Measurements from ENCODE around the gene EZH2. TPM values are rescaled to one million over a fixed set of nuclear protein-coding genes. Genes with fewer than 3 reads are reported as not detected.

EZH2 gene
- total and polyA plus RNA-seq, 2 donors (not counting 1 experiment from before 2014, with no cell fraction given) = 7.1 to 10.1 TPM

DNA sequence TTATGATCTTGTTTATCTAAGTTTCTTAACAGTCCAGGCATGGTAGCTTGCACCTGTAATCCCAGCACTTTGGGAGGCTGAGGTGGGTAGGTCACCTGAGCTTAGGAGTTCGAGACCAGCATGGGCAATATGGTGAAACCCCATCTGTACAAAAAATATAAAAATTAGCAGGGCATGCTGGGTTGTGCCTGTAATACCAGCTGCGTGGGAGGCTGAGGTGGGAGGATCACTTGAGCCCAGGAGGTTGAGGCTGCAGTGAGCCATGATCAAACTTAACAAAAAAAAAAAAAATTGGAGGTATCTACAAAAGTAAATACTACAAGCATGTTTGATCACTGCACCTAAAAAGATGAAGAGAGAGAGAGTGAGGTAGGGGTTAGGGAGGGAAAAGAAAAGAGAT, 9.0 kb upstream of the EZH2 start:
- H3K4me3 ChIP-seq (replicated peaks in 1 of 4; ENCODE audit: control extremely low read depth in 1 of 4, insufficient read depth in 1 of 4, low read depth in 3 of 4, low read length in 4 of 4) = no peak overlapping the region
- H3K4me2 ChIP-seq (ENCODE audit: extremely low read depth, insufficient read depth, low read length) = no peak overlapping the region
- no peak for DNase-seq (ENCODE audit: low read depth in 2 of 2)
- H3K27me3 ChIP-seq (ENCODE audit: control insufficient read depth, insufficient read depth, low read length) = peaks cover 4% of the 10 kb centered on the region
- H3K4me1 ChIP-seq (ENCODE audit: control insufficient read depth, extremely low read depth, insufficient read depth, low read length) = no peaks in the 10 kb centered on the region
- TF ChIP-seq EZH2 (IDR thresholded peaks at IDR 0.05; ENCODE audit: low read length, missing control alignments) = no peak
- TF ChIP-seq, protein P1, sequence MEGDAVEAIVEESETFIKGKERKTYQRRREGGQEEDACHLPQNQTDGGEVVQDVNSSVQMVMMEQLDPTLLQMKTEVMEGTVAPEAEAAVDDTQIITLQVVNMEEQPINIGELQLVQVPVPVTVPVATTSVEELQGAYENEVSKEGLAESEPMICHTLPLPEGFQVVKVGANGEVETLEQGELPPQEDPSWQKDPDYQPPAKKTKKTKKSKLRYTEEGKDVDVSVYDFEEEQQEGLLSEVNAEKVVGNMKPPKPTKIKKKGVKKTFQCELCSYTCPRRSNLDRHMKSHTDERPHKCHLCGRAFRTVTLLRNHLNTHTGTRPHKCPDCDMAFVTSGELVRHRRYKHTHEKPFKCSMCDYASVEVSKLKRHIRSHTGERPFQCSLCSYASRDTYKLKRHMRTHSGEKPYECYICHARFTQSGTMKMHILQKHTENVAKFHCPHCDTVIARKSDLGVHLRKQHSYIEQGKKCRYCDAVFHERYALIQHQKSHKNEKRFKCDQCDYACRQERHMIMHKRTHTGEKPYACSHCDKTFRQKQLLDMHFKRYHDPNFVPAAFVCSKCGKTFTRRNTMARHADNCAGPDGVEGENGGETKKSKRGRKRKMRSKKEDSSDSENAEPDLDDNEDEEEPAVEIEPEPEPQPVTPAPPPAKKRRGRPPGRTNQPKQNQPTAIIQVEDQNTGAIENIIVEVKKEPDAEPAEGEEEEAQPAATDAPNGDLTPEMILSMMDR (conservative IDR thresholded peaks at IDR 0.05 in 1 of 2, IDR thresholded peaks at IDR 0.05 in 1 of 2; ENCODE audit: low read depth in 1 of 2, low read length in 2 of 2) = no peak
- no peaks in the 10 kb centered on the region for H3K79me2 ChIP-seq (ENCODE audit: control insufficient read depth, insufficient read depth, low read length)
- no peak overlapping the region for H2AFZ ChIP-seq (ENCODE audit: low read length)
- no peak overlapping the region for H3K27ac ChIP-seq (ENCODE audit: insufficient read depth, low read length)
- H3K9ac ChIP-seq (ENCODE audit: insufficient read depth, low read length) = no peak overlapping the region
- H3K9me3 ChIP-seq (ENCODE audit: control insufficient read depth, insufficient read depth, low read depth, low read length) = no peaks in the 10 kb centered on the region
- no peaks in the 10 kb centered on the region for H4K20me1 ChIP-seq (ENCODE audit: control insufficient read depth, extremely low read depth, insufficient read depth, low read length)
- no peaks in the 10 kb centered on the region for H3K36me3 ChIP-seq (ENCODE audit: control insufficient read depth, insufficient read depth, low read length)

DNA sequence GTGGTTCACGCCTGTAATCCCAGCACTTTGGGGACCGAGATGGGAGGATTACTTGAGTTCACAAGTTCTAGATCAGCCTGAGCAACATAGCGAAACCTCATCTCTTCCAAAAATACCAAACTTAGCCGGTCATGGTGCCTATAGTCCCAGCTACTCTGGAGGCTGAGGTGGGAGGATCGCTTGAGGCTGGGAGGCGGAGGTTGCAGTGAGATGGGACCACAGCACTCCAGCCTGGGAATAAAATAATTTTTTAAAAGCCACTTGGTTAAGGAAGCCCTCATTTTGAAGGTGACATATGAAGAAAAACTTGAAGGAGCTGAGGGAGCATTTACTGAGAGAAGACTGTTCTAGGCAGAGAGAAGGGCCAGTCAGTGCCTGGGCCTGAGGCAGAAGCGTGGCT, 4.2 kb upstream of the EZH2 start:
- H3K27me3 ChIP-seq (ENCODE audit: control insufficient read depth, insufficient read depth, low read length) = no peaks in the 10 kb centered on the region
- H3K4me3 ChIP-seq (replicated peaks in 1 of 4; ENCODE audit: control extremely low read depth in 1 of 4, insufficient read depth in 1 of 4, low read depth in 3 of 4, low read length in 4 of 4) = no peak overlapping the region
- no peaks in the 10 kb centered on the region for H3K9me3 ChIP-seq (ENCODE audit: control insufficient read depth, insufficient read depth, low read depth, low read length)
- H3K27ac ChIP-seq (ENCODE audit: insufficient read depth, low read length) = no peak overlapping the region
- no peaks in the 10 kb centered on the region for H4K20me1 ChIP-seq (ENCODE audit: control insufficient read depth, extremely low read depth, insufficient read depth, low read length)
- no peak for DNase-seq (ENCODE audit: low read depth in 2 of 2)
- H3K36me3 ChIP-seq (ENCODE audit: control insufficient read depth, insufficient read depth, low read length) = no peaks in the 10 kb centered on the region
- no peak overlapping the region for H3K9ac ChIP-seq (ENCODE audit: insufficient read depth, low read length)
- H3K79me2 ChIP-seq (ENCODE audit: control insufficient read depth, insufficient read depth, low read length) = peaks cover 5% of the 10 kb centered on the region
- H3K4me1 ChIP-seq (ENCODE audit: control insufficient read depth, extremely low read depth, insufficient read depth, low read length) = no peaks in the 10 kb centered on the region
- TF ChIP-seq EZH2 (IDR thresholded peaks at IDR 0.05; ENCODE audit: low read length, missing control alignments) = no peak
- TF ChIP-seq, protein P1 (conservative IDR thresholded peaks at IDR 0.05 in 1 of 2, IDR thresholded peaks at IDR 0.05 in 1 of 2; ENCODE audit: low read depth in 1 of 2, low read length in 2 of 2) = no peak
- no peak overlapping the region for H2AFZ ChIP-seq (ENCODE audit: low read length)
- no peak overlapping the region for H3K4me2 ChIP-seq (ENCODE audit: extremely low read depth, insufficient read depth, low read length)

DNA sequence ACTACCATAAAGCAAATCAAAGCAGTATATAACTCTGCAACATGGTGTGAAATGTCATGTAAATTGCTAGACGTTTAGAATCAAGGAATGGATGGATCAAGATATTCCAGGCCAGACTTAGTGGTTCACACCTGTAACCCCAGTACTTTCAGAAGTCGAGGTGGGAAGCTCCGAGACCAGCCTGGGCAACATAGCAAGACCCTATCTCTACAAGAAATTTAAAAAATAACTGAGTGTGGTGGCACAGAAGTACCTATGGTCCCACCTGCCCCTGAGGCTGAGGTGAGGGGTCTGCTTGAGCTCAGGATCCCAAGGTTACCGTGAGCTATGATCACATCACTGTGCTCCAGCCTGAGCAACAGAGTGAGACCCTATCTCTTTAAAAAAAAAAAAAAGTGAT, 2.8 kb upstream of the EZH2 start:
- no peaks in the 10 kb centered on the region for H3K9me3 ChIP-seq (ENCODE audit: control insufficient read depth, insufficient read depth, low read depth, low read length)
- DNase-seq (ENCODE audit: low read depth in 2 of 2) = no peak
- H3K27ac ChIP-seq (ENCODE audit: insufficient read depth, low read length) = no peak overlapping the region
- no peaks in the 10 kb centered on the region for H3K27me3 ChIP-seq (ENCODE audit: control insufficient read depth, insufficient read depth, low read length)
- no peak overlapping the region for H3K4me2 ChIP-seq (ENCODE audit: extremely low read depth, insufficient read depth, low read length)
- H4K20me1 ChIP-seq (ENCODE audit: control insufficient read depth, extremely low read depth, insufficient read depth, low read length) = no peaks in the 10 kb centered on the region
- no peak overlapping the region for H2AFZ ChIP-seq (ENCODE audit: low read length)
- H3K4me3 ChIP-seq (replicated peaks in 1 of 4; ENCODE audit: control extremely low read depth in 1 of 4, insufficient read depth in 1 of 4, low read depth in 3 of 4, low read length in 4 of 4) = no peak overlapping the region
- H3K9ac ChIP-seq (ENCODE audit: insufficient read depth, low read length) = no peak overlapping the region
- H3K4me1 ChIP-seq (ENCODE audit: control insufficient read depth, extremely low read depth, insufficient read depth, low read length) = no peaks in the 10 kb centered on the region
- H3K79me2 ChIP-seq (ENCODE audit: control insufficient read depth, insufficient read depth, low read length) = peaks cover 20% of the 10 kb centered on the region
- TF ChIP-seq, protein P1 (conservative IDR thresholded peaks at IDR 0.05 in 1 of 2, IDR thresholded peaks at IDR 0.05 in 1 of 2; ENCODE audit: low read depth in 1 of 2, low read length in 2 of 2) = no peak
- TF ChIP-seq EZH2 (IDR thresholded peaks at IDR 0.05; ENCODE audit: low read length, missing control alignments) = no peak
- no peaks in the 10 kb centered on the region for H3K36me3 ChIP-seq (ENCODE audit: control insufficient read depth, insufficient read depth, low read length)
